WTC11 (cell line): ENCODE results near the gene NOTCH4. TPM values are rescaled to one million over a fixed set of nuclear protein-coding genes. Genes with fewer than 3 reads are reported as not detected.

Experiments used
- ATAC-seq: fragments of 200-7000 bp; cut with Tn5 transposase; 2 replicates; pipeline ENCODE4 v1.10.0; 2021; ENCODE audit warnings: mild to moderate bottlenecking, moderate library complexity
- CTCF ChIA-PET: fragments of 300-600 bp; sonication (Branson Sonifier 250); formaldehyde crosslinking; loops from one replicate; lab custom pipeline; 2021; ENCODE audit warnings: antibody characterized with exemption; lab: Charles Lee
- POLR2A ChIA-PET: fragments of 350-600 bp; sonication (Branson Sonifier 250); formaldehyde crosslinking; loops from one replicate; lab custom pipeline; 2021; ENCODE audit warnings: antibody characterized with exemption; lab: Charles Lee
- DNase-seq: peaks from one replicate; pipeline ENCODE4 v3.0.0; 2021; ENCODE audit warnings: low spot score
- H3K27ac Mint-ChIP-seq: 2 replicates; pipeline ENCODE4 v1.8.0; 2021; ENCODE audit warnings: mixed read lengths
- H3K27me3 Mint-ChIP-seq: 2 replicates; pipeline ENCODE4 v1.8.0; 2021; ENCODE audit warnings: low read depth, mild to moderate bottlenecking, moderate library complexity, mixed read lengths
- H3K36me3 Mint-ChIP-seq: 2 replicates; pipeline ENCODE4 v1.8.0; 2021; ENCODE audit warnings: mixed read lengths
- H3K4me1 Mint-ChIP-seq: 2 replicates; pipeline ENCODE4 v1.8.0; 2022; ENCODE audit warnings: mixed read lengths
- H3K4me3 Mint-ChIP-seq: 2 replicates; pipeline ENCODE4 v1.8.0; 2021; ENCODE audit warnings: mild to moderate bottlenecking, moderate library complexity, mixed read lengths
- H3K9me3 Mint-ChIP-seq: 2 replicates; pipeline ENCODE4 v1.8.0; 2021; ENCODE audit warnings: mixed read lengths
- FOXJ3 ChIP-seq: sonication (generic); formaldehyde crosslinking; IDR thresholded peaks from 2 replicates; pipeline ENCODE4 v1.9.0; 2021; ENCODE audit warnings: missing genetic modification reagents, mild to moderate bottlenecking, borderline replicate concordance
- GABPB1 ChIP-seq: sonication (generic); formaldehyde crosslinking; IDR thresholded peaks from 2 replicates; pipeline ENCODE4 v1.8.1; 2023; ENCODE audit warnings: mild to moderate bottlenecking, missing genetic modification reagents
- ZNF138 ChIP-seq: sonication (generic); formaldehyde crosslinking; conservative IDR thresholded peaks from 2 replicates; pipeline ENCODE4 v1.8.1; 2022; ENCODE audit warnings: mild to moderate bottlenecking, moderate library complexity, missing genetic modification reagents
- microRNA-seq: library from miRNA; unstranded; fragments of <30 nt; microRNA quantifications from one replicate; pipeline ENCODE4 v1.2.0, GENCODE V29; 2022; ENCODE audit warnings: borderline number of aligned reads
- total RNA-seq: library from RNA; stranded (reverse); gene quantifications from 3 replicates; pipeline ENCODE4 v1.2.3, GENCODE V29; 2021

The NOTCH4 gene
- total RNA-seq, 1 experiment from 2014 or later = 2.6 TPM

DNA sequence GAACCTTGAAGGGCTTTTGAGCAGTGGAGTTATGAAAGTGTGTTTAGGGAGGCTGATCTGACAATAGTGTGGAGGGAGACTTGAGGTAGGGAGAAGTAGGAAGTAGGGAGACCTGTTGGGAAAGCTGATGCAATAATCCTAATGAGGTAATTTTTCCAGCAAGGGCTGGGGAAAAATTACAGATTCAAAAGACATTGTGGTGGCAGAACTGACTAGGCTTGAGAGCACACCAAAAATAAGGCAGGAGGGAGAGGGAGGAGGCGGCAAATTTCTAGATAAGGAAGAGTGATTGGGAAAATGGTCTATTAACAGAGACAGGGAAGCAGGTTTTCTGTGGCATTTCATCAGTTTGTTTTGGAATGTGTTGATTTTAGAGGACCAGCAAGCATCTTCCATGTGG is 77.6 kb downstream of the NOTCH4 start:
- H3K27ac Mint-ChIP-seq = peak overlapping the region; percentile 3
- H3K36me3 Mint-ChIP-seq = no peaks in the 10 kb centered on the region
- ChIA-PET CTCF (interaction anchor here (0.9 to 1.1 kb wide), 2 partner anchors 14 to 16 kb away, joined by 3 read pairs; partner anchors contain the start of gene FKBPL), POLR2A (interaction anchor here (0.6 to 1.5 kb wide), 4 partner anchors 17 to 98 kb away, joined by 3 to 6 read pairs (median 4); partner anchors contain the start of gene ATF6B)
- H3K9me3 Mint-ChIP-seq = no peaks in the 10 kb centered on the region
- peaks cover 47% of the 10 kb centered on the region for H3K27me3 Mint-ChIP-seq
- no peak for ATAC-seq
- peak; percentile 90 for TF ChIP-seq GABPB1 (CRISPR knock-in tag)
- TF ChIP-seq ZNF138 (CRISPR knock-in tag) = no peak
- no peak for TF ChIP-seq FOXJ3
- no peak for DNase-seq
- H3K4me3 Mint-ChIP-seq = no peak overlapping the region
- peaks cover 38% of the 10 kb centered on the region for H3K4me1 Mint-ChIP-seq

Small RNA genes within 50 kb of the gene (microRNA-seq; reads per million reads assigned to microRNA genes)
- gene MIR6721 (12.6 reads per million, percentile 31 among the genes with 10 or more reads in this experiment), gene MIR6833 (not detected)

Other genes with a start within 250 kb of the NOTCH4 start
- gene C4A, start 242.0 kb downstream of the NOTCH4 start, total RNA-seq = 3.8 to 5.2 TPM (median 4.2 TPM) in 3 replicates
- gene C4B, start 209.3 kb downstream of the NOTCH4 start, total RNA-seq = 3.7 to 5.1 TPM (median 5.0 TPM) in 3 replicates
- gene CYP21A2, start 185.7 kb downstream of the NOTCH4 start, total RNA-seq = 1.2 to 1.5 TPM (median 1.4 TPM) in 3 replicates
- 6.4 to 10.9 TPM (median 9.0 TPM) in 3 replicates for gene TNXB, start 114.7 kb downstream of the NOTCH4 start, total RNA-seq
- gene ATF6B, start 95.8 kb downstream of the NOTCH4 start, total RNA-seq = 46.1 to 49.1 TPM (median 47.5 TPM) in 3 replicates
- gene FKBPL, start 93.8 kb downstream of the NOTCH4 start, total RNA-seq = 8.2 to 9.0 TPM (median 8.4 TPM) in 3 replicates
- gene PRRT1, start 72.1 kb downstream of the NOTCH4 start, total RNA-seq = 1.4 to 2.2 TPM (median 1.6 TPM) in 3 replicates
- 30.0 to 33.8 TPM (median 31.6 TPM) in 3 replicates for gene PPT2, start 69.9 kb downstream of the NOTCH4 start, total RNA-seq
- 15.7 to 17.5 TPM (median 17.4 TPM) in 3 replicates for gene EGFL8, start 59.5 kb downstream of the NOTCH4 start, total RNA-seq
- 84.5 to 88.9 TPM (median 87.5 TPM) in 3 replicates for gene AGPAT1, start 48.0 kb downstream of the NOTCH4 start, total RNA-seq
- 108 to 114 TPM (median 111 TPM) in 3 replicates for gene RNF5, start 45.7 kb downstream of the NOTCH4 start, total RNA-seq
- 17.7 to 20.0 TPM (median 18.1 TPM) in 3 replicates for gene AGER, start 39.8 kb downstream of the NOTCH4 start, total RNA-seq
- gene PBX2, start 33.9 kb downstream of the NOTCH4 start, total RNA-seq = 130 to 165 TPM (median 150 TPM) in 3 replicates
- gene GPSM3, start 31.4 kb downstream of the NOTCH4 start, total RNA-seq = 10.0 to 14.0 TPM (median 13.1 TPM) in 3 replicates
- gene TSBP1, start 147.8 kb upstream of the NOTCH4 start, total RNA-seq = not detected in 3 replicates
- gene BTNL2, start 183.1 kb upstream of the NOTCH4 start, total RNA-seq = not detected in 3 replicates
- gene HLA-DRA, start 215.8 kb upstream of the NOTCH4 start, total RNA-seq = 2.8 to 3.9 TPM (median 3.6 TPM) in 3 replicates